ENCODE results near the gene MXRA7.
"Not testable (repeated sequence)": the region's sequence is repeated elsewhere in the genome, so short reads cannot be mapped to it uniquely, and the experiment has no call there.

Gene MXRA7

DNA sequence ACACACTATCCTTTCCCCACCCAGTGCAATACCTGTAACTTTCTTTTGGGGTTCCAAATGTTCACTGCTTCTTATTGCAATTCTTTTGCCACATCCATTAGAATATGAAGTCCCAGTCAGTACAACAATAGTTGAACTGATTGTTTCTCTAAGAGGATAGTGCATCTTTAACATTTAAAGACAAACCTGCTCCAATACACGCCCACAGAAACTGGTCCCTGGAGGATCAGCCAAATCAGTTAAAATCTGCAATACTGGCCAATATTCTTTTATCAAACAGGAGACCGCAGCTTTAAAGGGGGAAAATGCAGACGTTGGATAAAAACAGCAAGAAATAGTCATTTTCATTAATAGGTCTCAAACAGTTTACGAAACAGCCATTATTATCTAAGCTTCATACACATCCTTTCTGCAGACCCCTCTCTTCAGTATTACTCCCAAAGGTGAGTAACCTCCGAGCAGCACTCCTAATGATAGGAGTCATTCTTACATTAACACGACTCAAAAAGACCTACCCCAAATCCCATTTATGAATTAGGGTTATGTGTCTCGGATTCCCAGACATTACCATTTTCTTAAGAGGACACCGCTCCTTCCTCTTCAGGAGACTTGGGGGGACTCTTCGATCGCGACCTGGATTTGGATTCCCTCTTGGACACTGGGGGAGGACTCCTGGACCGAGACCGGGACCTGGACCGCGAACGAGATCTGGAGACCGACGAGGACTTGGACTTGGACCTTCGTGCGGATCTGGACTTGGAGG is 25.0 kb upstream of the MXRA7 start:
- H3K4me3 ChIP-seq (ENCODE audit: low read depth, low read length) = peak overlapping the region; percentile 99

DNA sequence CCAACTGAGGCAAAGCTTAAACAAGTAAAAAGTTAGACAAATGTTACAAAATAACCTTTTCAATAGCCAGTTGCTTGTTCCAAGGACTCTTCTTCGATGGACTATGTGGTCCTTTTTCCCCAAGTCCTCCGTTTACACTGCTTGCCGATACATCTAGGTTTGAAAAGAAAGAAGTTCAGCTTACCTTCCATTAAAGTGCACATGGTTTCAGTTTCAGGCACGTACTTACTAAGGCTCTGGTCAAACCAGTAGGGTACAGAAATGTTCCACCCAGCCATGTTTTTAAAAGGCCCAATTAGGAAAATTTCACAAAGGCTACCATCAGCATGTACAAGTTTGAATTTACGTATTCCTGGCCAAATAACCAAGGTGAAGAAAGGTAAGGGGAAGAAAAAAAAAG is 24.2 kb upstream of the MXRA7 start:
- H3K4me3 ChIP-seq (ENCODE audit: low read depth, low read length) = peak overlapping the region; percentile 99

DNA sequence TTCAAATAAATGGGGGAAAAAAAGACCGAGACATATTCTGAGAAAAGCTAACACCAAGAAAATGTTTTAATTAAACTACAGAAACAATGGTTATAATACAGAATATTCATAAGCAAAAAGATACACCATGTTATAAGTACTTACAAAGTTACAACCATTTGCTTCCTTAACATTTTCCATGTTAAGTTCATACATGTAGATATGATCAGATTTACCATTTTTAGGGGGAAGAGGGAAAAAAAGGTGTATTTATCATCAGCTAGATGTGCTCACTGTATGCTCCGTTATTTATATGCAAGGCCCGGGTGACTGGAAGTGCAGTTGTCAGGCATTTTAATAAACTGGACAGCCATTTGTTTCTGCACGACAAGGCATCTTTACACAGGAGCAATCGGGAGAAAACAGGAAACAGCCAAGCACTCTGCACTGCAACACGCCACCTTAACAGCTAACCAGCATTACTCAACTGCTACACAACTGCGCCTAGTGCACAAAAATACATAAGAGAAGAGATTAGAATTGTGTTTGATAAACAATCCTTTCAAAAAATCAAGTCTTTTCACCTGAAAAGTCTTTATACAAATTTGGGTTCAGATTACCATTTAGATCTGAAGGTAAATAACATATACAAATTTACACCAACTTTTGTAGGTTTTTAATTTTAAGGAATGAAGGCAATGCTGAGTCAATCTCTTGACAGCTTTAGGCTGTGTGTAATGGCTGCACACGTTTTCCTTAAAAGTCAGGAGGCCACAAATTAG is 23.5 kb upstream of the MXRA7 start:
- H3K4me3 ChIP-seq (ENCODE audit: low read depth, low read length) = peak overlapping the region; percentile 99

DNA sequence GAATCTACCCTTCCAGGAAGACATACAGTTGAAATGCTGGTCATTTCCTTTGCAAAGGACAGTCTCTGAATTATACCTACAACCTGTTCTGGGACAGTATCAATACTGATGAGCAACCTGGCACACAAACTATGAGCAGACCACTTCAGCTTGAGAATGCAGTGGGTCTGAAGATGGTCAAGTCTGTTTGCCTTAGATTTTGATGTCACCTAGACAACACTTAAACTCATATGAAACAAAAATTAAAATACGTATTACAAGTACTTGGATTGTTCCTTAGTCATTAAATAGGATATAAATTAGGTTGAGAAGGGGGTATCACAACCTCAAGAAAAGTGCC is 22.8 kb upstream of the MXRA7 start:
- no peak overlapping the region for H3K4me3 ChIP-seq (ENCODE audit: low read depth, low read length)

DNA sequence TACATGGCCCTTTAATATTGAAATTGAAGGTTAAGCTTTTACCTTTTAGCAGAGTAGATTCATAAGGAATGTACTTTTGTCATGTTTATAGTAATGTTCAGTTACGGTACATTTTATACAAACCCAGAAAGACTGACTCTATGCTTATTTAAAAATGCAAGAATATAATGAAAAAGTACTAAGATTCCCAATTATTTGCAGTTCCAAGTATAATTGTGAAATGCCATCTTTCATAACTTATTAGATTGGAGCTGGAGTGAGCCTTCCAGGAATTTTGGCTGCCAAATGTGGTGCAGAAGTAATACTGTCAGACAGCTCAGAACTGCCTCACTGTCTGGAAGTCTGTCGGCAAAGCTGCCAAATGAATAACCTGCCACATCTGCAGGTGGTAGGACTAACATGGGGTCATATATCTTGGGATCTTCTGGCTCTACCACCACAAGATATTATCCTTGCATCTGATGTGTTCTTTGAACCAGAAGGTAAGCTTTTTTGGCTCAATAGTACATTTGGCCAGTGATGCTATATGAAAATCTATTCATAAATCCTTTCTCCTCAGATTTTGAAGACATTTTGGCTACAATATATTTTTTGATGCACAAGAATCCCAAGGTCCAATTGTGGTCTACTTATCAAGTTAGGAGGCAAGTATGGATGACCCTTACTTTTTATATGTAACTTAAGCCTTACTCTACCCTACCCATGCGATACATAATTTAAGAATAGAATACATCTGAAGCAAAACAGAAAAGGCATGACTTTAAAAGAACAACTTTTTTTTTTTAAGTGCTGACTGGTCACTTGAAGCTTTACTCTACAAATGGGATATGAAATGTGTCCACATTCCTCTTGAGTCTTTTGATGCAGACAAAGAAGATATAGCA is 22.2 kb upstream of the MXRA7 start:
- no peak overlapping the region for H3K4me3 ChIP-seq (ENCODE audit: low read depth, low read length)

DNA sequence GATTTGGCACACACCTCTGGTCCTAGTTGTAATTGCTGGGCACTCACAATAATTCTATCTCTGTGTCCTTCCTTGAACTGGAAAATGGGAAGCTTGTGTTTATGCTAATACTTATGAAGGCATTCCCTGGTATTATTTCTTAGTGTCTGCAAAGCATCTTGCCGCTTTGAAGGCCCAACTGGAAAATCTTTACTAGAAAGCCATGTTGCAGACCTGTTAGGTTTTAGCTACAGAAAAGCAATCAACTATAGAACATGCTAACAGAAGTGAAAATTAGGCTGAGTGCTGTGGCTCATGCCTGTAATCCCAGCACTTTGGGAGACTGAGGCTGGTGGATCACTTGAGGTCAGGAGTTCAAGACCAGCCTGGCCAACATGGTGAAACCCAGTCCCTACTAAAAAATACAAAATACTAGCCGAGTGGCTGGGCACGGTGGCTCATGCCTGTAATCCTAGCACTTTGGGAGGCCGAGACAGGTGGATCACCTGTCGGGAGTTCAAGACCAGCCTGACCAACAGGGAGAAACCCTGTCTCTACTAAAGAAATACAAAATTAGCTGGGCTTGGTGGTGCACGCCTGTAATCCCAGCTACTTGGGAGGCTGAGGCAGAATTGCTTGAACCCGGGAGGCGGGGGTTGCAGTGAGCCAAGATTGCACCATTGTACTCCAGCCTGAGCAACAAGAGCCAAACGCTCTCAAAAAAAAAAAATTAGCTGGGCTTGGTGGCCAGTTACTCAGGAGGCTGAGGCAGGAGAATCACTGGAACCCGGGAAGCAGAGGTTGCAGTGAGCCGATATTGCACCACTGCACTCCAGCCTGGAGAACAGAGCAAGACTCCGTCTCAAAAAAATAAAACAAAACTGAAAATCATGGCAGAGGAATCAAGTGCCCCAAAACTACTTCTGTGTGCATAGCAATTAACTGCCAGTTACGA is 21.3 kb upstream of the MXRA7 start:
- H3K4me3 ChIP-seq (ENCODE audit: low read depth, low read length) = not testable (repeated sequence)

DNA sequence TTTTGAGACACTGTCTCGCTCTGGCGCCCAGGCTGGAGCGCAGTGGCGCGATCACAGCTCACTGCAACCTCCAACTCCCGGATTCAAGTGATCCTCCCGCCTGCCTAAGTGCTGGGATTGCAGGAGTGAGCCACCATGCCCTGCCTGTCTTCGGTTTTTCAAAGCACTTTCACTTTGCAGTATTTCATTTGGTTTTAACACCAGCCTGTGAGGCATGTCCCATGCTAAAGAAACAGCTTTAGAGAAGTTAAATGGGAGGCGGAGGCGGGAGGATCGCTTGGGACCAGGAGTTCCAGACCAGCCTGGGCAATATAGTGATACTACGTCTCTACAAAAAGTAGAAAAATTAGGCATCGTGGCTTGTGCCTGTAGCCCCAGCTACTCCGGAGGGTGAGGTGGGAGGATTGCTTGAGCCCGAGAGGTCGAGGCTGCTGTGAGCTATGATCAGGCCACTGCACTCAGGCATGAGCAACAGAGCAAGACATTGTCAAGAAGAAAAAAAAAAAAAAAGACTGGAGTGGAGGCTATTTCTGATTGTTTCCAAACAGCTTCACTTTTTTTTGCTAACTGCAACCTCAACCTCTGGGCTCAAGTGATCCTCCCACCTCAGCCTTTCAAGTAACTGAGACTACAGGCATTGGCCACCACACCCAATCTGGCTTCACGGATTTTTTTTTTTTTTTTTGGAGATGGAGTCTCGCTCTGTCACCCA is 17.1 kb upstream of the MXRA7 start:
- H3K4me3 ChIP-seq (ENCODE audit: low read depth, low read length) = no peak overlapping the region

DNA sequence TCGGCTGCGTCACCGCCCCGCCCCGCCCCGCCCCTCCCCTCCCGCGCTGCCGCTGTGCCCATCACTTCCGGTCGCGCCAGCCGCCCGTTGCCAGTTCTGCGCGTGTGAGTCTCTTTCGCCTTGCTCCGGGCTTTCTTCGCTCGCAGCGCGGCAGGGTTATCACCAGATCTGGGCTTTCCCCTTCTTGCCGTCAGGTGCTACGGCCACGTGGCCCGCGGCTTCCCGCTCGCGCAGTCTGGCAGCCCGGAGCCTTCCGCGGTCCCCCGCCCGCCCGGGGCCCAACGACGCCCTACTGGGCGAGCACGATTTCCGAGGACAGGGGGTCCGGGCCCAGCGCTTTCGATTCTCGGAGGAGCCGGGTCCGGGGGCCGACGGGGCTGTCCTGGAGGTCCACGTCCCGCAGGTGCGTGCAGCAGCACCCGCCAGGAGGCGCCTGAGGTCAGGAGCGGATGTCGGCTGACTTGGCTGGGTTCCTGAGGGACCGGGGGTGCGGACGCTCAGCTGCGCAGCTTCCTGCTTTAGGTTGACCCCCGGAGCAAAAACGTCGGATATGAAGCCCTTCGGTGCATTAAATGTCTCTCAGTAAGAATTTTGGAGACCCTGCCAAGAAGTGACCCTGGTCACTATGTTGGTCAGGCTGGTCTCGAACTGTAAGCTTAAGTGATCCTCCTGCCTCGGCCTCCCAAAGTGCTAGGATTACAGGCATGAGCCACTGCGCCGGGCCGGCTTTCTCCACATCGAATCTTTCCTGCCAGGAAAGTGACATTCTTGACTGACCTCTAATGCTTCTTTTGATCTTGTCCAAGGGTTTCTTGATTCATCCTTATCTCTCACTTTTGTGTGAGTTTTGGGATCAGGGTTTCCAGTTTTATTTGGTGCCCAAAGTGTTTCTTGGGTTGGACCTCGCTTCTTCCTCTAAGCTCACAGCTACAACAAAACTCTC is 16.3 kb upstream of the MXRA7 start, which contains the start of gene METTL23:
METTL23 (plus strand) TSS at position 64 of the 943 bp plus-strand sequence. CDS start 2,872 bp downstream, outside the sequence.
- peak within 1 kb of the TSS; percentile 78 for H3K4me3 ChIP-seq (ENCODE audit: low read depth, low read length)

DNA sequence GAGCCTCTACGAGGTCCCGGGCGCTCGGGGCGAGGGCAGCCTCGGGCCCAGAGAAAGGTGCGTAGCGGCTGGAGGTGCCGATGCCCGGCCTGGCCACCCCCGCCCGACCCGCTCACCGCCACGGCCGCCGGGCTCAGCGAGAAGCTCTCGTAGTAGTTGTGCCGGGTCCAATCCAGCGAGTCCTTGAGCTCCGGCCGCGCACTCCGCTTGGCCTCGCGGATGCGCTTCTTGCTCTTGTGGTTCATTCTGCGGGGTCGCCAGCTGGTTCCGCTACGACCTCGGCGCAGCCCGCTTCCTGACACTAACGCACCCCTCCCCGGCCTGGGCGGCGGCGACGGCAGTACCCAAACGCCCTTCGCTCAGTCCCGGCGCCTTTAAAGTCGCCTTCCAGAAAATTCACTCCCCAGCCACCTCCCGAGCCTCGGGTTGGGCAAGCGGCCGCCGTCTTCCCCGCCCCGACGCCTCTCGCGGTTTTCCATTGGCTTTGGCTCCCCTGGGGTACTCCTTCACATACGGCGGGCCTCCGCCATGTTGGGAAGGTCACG is 15.5 kb upstream of the MXRA7 start, which contains the start of gene JMJD6:
JMJD6 (minus strand) TSS at position 376 of the 545 bp plus-strand sequence; CDS start at position 245, 131 bp downstream.
- H3K4me3 ChIP-seq (ENCODE audit: low read depth, low read length) = peak within 1 kb of the TSS; percentile 78

DNA sequence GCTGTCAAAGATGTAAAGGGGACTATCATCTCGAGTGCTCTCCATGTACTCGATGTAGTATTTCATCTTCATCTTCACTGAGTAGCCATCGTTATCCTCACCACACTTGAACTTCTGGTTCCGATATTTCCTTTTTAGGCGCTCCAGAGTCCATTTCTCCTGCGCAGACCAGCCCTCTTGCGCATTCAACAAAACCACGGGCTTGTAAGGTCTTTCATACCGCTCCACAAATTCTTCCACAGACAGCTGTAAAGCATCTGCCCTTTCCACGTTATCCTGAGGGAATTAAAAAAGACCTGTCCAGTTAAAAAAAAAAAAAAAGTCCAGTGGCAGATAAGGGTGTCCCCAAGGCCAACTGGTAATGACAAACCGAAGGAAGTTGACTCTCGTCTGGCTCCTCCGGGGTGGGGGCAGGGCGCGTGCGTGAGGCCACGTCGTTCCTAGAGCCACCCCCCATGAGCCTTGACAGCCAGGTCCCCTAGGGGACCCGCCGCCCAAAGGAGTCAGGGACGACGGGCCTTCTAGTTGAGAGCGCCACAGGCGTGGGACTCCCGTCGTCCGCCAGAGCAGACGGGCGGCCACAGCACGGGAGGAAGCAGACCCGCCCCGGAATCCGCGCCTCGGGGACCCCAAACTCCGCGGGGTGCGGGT is 14.9 kb upstream of the MXRA7 start:
- peak overlapping the region; percentile 78 for H3K4me3 ChIP-seq (ENCODE audit: low read depth, low read length)

DNA sequence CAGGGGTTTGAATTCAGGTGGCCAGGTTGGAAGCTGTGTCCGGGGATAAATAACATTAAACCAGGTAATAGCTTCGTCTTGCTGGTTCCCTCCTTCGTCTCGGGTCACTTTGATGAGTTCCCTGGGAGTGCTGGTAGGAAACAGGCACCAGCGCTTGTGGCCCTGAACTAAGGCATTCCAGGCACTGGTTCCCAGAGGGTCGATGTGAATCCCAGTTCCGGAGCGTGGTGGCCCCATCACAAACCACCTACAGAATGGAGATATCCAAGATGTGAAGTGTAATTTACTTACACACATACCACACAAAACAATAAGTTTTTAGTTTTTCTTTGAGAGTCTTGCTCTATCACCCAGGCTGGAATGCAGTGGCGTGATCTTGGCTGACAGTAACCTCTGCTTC is 13.0 kb upstream of the MXRA7 start:
- H3K4me3 ChIP-seq (ENCODE audit: low read depth, low read length) = no peak overlapping the region

DNA sequence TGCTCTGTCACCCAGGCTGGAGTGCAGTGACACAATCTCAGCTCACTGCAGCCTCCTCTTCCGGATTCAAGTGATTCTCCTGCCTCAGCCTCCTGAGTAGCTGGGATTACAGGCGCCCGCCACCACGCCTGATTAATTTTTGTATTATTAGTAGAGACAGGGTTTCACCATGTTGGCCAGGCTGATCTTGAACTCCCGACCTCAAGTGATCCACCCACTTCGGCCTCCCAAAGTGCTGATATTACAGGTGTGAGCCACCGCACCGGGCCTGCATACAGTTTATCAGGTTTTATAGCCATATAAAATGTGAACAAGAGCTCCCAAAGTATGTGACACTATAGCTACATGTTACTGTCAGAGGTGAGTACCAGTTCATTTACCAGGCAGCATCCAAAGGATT is 12.2 kb upstream of the MXRA7 start:
- H3K4me3 ChIP-seq (ENCODE audit: low read depth, low read length) = not testable (repeated sequence)

DNA sequence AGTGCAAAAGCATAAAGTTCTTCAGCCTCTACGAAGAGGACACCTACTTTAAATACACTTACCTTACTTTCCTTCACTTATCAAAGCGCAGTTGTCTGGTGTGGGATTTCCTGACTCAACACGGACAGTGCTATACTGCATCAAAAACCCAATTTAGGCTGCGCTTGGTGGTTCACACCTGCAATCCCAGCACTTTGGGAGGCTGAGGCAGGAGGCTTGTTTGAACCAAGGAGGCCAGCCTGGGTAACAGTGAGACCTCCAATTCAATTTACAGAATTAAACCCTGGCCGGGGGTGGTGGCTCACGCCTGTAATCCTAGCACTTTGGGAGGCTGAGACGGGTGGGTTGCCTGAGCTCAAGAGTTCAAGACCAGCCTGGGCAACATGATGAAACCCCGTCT is 11.5 kb upstream of the MXRA7 start:
- no peak overlapping the region for H3K4me3 ChIP-seq (ENCODE audit: low read depth, low read length)

DNA sequence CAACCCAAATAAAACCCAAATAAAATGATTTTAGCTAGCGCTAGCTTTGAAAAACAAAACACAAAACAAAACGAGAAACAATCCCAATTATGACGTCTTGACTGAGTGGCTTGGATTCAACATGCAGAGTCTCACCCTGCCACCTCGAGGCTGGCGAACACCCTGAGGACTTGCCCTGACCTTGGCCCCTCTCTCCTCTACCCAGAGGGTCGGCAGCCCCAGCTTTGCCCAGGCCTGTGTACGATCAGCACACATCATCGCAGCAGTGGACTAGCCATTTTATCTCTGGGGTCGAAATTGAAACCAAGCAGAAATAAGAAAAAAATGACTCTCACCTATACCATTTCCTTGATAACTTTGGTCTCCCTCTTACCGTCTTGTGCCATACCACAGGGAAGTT is 10.7 kb upstream of the MXRA7 start:
- no peak overlapping the region for H3K4me3 ChIP-seq (ENCODE audit: low read depth, low read length)

DNA sequence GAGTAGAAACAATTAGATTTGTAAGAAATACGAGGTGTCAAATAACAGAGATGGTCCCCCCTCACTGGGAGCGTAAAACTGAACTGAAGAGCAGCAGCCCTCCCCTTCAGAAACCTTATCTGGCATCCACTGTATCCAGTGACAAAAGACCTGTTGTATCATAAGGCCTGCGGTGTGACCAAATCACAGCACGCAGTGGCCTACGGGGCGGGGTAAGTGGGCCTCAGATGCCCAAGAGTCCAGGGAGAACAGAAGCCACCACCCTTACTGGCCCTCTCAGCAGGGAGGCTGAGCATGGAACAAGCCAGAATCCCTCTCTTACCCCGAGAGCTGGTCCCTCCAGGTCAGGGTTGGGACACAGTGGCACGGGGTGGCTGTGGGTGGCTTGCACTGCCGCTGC is 10.2 kb upstream of the MXRA7 start:
- H3K4me3 ChIP-seq (ENCODE audit: low read depth, low read length) = no peak overlapping the region

DNA sequence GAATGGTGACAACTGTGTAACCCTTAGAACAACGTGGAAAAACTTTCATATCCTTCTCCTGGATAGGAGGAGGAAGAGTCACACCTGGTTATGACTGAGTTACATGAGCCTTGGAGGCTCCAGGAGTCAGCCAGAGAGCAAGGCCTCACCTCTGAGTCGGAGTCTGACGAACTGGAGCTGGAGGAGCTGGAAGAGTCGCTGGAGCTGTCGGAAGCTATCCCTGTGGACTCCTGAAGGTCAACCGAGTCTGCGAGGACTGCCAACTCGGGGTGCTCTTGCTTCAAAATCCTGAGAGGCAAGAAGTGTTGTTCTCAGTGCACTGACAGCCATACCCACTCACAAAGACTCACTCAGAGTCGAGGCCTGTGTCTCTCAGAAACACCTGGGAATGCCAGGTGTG is 9.4 kb upstream of the MXRA7 start:
- H3K4me3 ChIP-seq (ENCODE audit: low read depth, low read length) = no peak overlapping the region

DNA sequence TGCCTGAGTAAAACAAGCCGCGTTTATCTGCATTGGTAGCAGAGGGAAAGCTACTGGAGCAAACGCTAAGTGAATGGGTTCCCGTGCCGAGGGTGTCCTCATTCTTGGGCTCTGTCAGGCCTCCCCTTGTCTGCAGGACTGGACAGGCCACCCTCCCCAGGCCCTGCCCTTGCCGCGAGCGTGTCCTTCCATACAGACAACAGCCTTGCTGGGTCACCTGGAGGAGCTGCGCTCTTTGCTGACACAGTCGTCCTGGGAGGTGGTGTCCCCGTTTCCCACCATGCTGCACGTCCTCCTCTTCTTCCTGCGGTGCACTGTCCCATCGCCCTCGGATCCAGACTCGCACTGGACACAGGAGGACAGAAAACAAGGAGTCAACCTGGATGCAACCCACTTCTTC is 7.8 kb upstream of the MXRA7 start:
- H3K4me3 ChIP-seq (ENCODE audit: low read depth, low read length) = no peak overlapping the region

DNA sequence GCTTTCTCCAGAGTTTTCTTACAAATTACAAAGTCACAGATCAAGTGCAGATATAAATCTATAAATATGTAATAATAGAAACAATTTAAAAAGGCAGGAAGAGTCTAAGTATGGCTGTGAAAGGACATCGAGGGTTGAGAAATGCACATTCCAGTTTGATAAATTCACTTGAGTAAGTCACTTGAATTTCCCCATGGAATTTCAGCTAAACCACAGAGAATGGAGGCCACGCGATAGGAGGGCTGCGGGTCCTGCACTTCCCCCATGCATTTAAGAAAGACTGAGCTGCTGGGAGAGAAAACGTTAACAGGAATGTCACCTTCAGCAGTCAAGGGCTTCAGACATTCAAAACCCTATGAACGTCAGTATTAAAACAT is 6.1 kb upstream of the MXRA7 start:
- no peak overlapping the region for H3K4me3 ChIP-seq (ENCODE audit: low read depth, low read length)

Data from iPS-11a (cell line).